ENCODE data around the gene PRKD2.
"Not testable (repeated sequence)": the region's sequence is repeated elsewhere in the genome, so short reads cannot be mapped to it uniquely, and the experiment has no call there.

PRKD2 gene

GRCh38 chr19:46629546-46630025 is 87.3 kb downstream of the PRKD2 start:
- no peak for DNase-seq

DNA sequence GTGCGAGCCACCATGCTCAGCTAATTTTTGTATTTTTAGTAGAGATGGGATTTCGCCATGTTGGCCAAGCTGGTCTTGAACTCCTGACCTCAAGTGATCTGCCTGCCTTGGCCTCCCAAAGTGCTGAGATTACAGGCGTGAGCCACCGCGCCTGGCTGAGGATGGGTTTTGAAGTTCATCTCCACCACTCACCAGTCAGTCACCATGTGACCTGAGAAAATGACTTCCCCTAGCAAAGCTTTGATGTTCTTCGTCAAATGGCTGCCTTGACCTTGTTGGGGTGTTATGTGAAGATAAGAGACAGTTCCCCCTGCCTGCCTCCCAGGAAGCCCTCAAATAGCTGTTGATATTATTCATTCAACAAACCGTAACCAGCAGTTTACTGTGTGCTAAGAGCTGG is 87.9 kb downstream of the PRKD2 start:
- DNase-seq, result not testable (repeated sequence)

DNA sequence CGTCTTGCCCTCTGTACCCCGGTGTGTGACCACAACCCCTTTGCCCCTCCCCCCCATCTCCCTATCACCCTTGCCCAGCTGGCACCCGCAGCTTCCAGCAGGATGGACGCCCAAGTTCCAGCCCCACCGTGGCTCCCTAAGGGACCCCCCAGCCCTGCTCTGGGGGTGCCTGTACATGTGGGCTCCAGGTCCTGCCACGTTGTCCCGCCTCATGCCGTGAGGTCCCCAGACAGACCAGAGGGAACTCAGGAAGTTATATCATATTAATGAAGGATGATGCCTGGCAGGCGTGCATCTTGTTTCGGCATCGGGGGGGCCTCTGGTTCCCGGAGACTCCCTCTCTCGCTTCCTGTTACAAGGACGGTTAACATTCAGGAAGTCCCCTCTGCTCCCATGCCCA is 90.5 kb downstream of the PRKD2 start:
- DNase-seq, result no peak

DNA sequence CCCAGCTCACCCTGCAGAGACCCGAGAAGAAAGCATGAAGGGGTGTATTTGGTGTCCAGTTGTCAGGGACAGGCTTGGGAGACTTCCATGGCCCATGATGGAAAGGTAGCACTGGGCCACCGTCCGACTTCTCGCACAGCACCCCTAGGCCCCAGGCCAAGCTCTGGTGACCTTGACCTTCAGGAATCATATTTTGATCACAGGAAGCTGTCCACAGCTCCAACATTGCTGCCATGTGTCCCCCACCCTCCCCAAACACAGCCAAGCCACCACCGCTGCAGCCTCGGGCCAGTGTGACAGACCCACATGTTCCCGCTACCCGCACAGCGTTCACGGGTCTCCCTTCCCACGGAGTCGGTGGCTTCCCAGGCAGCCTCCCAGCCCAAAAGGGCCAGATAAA is 91.2 kb downstream of the PRKD2 start:
- DNase-seq, result no peak

DNA sequence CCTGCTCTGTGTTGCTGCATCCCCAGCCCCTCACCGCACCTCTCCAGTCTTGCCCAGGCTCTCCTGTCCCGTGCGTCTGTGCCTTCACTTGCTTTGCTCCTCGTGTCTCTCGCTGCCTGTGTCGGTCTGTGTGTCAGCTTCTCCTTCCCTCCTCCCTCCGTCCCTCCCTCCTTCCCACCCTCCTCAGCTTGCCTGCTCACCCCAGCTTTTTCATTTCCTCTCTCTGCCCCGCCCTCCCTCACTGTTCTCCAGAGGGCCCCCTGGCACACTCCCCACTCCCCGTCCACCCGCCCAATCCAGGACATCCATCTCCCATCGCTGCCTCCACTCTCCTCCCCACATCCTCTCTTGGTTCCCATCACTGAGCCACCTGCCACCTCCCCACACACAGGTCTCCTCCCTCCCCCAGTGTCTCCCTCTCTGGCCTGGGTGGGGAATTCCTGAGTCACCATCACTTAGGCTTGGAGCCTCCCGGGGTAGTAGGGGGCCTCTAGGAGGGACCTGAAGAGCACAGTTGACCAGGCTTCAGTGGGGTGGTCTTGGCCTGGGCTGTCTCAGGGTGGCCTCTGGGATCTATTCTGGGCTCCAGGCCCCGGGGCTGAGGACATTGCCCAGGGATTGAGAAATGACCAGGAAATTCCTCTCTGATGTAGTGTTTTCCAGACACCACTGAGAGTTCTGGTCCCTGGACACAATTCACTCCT is 91.8 kb downstream of the PRKD2 start, which contains the start of gene PTGIR:
PTGIR (minus strand) TSS at position 132 of the 704 bp plus-strand sequence. CDS start 864 bp downstream, outside the sequence.
- no peak for DNase-seq

Data from CD4-positive, alpha-beta T cell treated with Interleukin-4 for 4 hours (primary cell).